HG02588 (cell line): ENCODE results near the gene IFI30.

Experiments used
- ATAC-seq: cut with Tn5 transposase; IDR thresholded peaks from one replicate; pipeline ENCODE4 v1.9.1; 2021; ENCODE audit warnings: mild to moderate bottlenecking, moderate library complexity; ENCODE audit not compliant: unreplicated experiment

IFI30 gene

GRCh38 chr19:18223860-18224524 lies 50.4 kb downstream of the IFI30 start:
- peak; percentile 7 for ATAC-seq

- ATAC-seq: peak; percentile 82
These were observed 51.1 kb downstream of the IFI30 start for GRCh38 chr19:18224525-18225354.

- no peak for ATAC-seq
These were observed 51.7 kb downstream of the IFI30 start for GRCh38 chr19:18225355-18225701.

- no peak for ATAC-seq
These were observed 52.3 kb downstream of the IFI30 start, which contains the start of gene PDE4C for GRCh38 chr19:18225702-18226468. Gene PDE4C, minus strand, starts transcription at chr19:18226438. Its CDS starts 23 bp downstream, at chr19:18226415.

GRCh38 chr19:18226956-18227780 lies 53.6 kb downstream of the IFI30 start:
- ATAC-seq: no peak
